Epithelial cell of proximal tubule (primary cell): ENCODE measurements around the gene NET1. TPM values are rescaled to one million over a fixed set of nuclear protein-coding genes. Genes with fewer than 3 reads are reported as not detected.

Experiments
- DNase-seq: peaks from one replicate; pipeline ENCODE4 v3.0.0-alpha.2; 2011; ENCODE audit warnings: low read depth
- H3K4me3 ChIP-seq: 2 replicates; pipeline ENCODE4 v1.5.1; 2011; ENCODE audit warnings: low read depth, mild to moderate bottlenecking, low read length
- total RNA-seq: library from RNA; depleted of rRNA; stranded (reverse); fragments of >200 nt; gene quantifications from 2 replicates; pipeline ENCODE4 v1.2.3, GENCODE V29; 2015
- TF ChIP-seq, protein P1 (sequence below): conservative IDR thresholded peaks from 2 replicates; pipeline ENCODE4 v1.5.1; 2012; ENCODE audit warnings: low read depth, mild to moderate bottlenecking, low read length

Gene NET1
- total RNA-seq, 1 donor from 2014 or later, result 122 TPM

DNA sequence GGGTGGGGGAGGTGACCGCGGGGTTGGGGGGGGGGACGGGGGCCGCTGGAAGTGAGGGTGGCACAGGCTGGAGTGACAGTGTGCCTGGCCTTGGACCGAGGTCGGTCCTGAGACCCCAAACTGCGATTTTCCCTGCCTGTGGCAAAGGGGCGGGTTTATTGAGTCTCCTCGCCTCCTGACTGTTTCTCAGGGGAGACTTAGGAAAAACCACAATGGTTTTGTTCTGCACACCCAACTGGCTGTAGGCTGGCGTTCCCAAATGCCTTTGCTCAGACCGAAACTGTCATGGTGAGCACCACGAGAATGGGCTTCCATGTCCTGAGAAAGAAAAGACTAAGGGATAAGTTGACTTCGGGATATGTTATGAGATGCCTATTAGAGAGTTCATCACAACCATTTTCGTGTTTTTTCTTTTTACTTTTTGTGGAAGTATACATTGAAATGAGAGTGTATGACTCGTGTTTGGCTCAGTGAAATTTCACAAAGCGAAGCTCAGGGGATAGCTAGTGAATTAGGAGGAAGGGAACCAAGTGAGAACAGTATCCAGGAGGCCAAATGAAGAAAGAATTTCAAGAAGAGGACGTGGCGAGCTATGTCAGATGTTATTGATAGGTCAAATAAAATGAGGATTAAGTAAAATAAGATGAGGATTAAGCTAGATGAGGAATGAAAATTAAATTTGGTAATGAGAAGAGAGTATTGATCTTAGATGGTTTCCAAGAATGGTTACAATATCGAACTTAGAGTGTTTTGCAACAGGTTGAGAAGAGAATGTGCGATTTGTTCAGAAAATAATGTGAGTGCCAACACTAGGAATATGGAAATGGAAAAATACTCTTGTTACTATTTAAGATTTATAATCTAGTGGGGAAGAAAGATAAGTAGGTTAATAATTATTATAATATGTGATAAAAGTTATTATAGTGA is 918 bp downstream of the NET1 start:
- peak overlapping the region; percentile 88 for H3K4me3 ChIP-seq
- DNase-seq, result no peak
- TF ChIP-seq, protein P1, sequence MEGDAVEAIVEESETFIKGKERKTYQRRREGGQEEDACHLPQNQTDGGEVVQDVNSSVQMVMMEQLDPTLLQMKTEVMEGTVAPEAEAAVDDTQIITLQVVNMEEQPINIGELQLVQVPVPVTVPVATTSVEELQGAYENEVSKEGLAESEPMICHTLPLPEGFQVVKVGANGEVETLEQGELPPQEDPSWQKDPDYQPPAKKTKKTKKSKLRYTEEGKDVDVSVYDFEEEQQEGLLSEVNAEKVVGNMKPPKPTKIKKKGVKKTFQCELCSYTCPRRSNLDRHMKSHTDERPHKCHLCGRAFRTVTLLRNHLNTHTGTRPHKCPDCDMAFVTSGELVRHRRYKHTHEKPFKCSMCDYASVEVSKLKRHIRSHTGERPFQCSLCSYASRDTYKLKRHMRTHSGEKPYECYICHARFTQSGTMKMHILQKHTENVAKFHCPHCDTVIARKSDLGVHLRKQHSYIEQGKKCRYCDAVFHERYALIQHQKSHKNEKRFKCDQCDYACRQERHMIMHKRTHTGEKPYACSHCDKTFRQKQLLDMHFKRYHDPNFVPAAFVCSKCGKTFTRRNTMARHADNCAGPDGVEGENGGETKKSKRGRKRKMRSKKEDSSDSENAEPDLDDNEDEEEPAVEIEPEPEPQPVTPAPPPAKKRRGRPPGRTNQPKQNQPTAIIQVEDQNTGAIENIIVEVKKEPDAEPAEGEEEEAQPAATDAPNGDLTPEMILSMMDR, result no peak

DNA sequence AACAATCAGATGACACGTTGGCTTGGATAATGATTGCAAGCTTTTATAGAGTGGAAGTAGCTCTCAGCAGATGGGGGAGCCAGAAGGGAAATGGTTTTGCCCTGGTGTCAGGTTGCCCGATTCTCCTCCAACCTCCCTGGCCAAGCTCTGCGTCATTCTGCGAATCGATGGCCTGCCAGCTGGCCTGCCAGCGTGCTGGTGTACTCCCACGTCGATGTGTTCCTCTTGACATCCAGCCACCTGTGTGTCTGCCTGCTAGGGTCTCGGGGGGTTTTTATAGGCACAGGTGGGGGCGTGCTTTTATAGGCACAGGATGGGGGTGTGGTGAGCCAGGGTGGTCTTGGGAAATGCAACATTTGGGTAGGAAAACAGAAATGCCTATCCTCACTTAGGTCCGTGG is 4.6 kb downstream of the NET1 start:
- DNase-seq, result no peak
- H3K4me3 ChIP-seq, result no peak overlapping the region
- TF ChIP-seq, protein P1, result no peak

DNA sequence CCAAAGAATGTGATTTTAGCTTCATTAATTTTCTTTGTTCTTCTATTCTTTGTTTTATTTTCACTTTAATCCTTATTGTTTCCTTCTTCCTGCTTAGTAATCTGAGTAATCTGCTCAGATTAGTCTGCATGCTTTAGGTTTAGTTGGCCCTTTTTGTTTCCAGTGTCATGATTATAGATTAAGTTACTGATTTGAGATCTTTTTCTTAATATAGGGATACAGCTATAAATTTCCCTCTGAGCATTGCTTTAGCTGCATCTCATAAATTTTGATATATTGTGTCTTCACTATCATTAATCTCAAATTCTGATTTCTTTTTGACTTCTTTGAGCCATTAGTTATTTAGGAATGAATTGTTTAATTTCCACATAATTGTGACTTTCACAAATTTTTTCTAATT is 6.2 kb downstream of the NET1 start:
- TF ChIP-seq, protein P1, result no peak
- no peak overlapping the region for H3K4me3 ChIP-seq
- DNase-seq, result no peak

DNA sequence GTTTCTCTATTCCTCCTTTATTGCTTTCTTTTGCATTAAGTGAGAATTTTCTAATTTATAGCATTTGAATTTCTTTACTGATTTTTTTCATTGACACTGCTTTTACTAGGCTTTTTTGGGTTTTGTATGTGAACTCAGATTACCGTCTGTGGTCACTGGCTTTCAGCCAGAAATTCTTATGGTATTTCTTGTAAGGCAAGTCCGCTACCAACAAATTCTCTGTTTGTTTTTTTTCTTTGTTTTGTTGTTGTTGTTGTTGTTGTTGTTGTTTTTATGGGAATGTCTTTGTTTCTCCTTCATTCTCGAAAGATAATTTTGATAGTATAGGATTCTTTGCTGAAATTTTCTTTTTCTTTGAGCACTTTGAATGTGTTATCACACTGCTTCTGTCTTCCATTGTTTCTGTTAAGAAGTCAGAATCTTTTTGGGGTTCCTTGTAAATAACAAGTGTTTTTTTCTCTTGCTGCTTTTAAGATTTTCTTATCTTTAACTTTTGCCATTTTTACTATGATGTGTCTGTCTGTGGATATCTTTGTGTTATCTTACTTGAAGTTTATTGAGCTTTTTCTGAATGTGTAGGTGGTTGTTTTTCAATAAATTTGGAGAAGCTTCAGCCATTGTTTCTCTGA is 7.2 kb downstream of the NET1 start:
- no peak overlapping the region for H3K4me3 ChIP-seq
- DNase-seq, result no peak
- TF ChIP-seq, protein P1, result no peak

DNA sequence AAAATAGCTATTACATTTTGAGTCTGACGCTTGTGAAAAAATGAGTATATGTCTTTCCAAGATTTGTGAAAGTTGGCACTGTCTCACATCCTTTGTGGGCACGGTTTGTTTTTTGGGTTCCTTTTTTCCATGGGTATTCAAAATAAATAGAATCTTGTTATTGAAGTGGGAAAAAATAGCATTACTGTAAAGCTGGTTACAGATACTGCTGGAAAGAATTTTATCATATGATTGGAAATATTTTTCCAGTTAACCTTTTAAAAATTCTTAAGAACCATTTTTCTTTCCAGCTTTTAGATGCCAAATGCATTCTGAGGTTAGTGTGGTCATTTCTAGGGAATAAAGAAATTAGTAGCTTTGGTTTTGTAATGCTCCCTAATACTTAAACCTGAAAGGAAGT is 11.4 kb downstream of the NET1 start:
- H3K4me3 ChIP-seq, result no peak overlapping the region
- TF ChIP-seq, protein P1, result no peak
- DNase-seq, result no peak

DNA sequence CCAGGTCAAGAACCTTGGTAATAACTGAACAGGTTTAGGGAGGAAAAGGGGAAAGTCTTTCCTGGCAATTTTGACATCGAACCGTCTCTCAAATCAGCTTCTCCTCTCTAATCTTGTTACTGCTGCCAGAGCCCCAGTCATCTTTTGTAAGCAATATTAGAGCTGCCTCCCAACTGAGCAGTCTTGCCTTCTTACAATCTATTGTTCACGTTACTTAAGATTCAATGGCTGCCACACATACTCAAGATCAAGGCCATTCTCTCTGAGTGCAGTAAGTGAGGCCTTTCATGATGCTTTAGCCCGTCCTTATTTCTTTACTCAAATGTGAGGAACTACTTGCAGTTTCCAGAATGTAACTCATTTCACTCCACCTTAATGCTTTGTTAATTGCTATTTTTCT is 12.4 kb downstream of the NET1 start:
- TF ChIP-seq, protein P1, result no peak
- DNase-seq, result no peak
- H3K4me3 ChIP-seq, result no peak overlapping the region
